GM19351 (cell line): ENCODE data around the gene ZNF280D.
"Not testable (repeated sequence)": the region's sequence is repeated elsewhere in the genome, so short reads cannot be mapped to it uniquely, and the experiment has no call there.

Experiments used
- ATAC-seq: cut with Tn5 transposase; IDR thresholded peaks from one replicate; pipeline ENCODE4 v1.9.1; 2021; ENCODE audit warnings: mild to moderate bottlenecking, moderate library complexity; ENCODE audit not compliant: unreplicated experiment

The ZNF280D gene

GRCh38 chr15:56733136-56734012 lies at the start of gene ZNF280D:
Gene ZNF280D, minus strand, starts transcription at chr15:56733509. Its CDS starts 26,400 bp downstream, at chr15:56707109.
- ATAC-seq = peak; percentile 78

GRCh38 chr15:56782306-56782705 lies 49.0 kb upstream of the ZNF280D start:
- ATAC-seq = no peak

GRCh38 chr15:56781666-56782065 lies 48.4 kb upstream of the ZNF280D start:
- ATAC-seq = no peak

- not testable (repeated sequence) for ATAC-seq
Observed at GRCh38 chr15:56780102-56780725, 46.9 kb upstream of the ZNF280D start.

- ATAC-seq = not testable (repeated sequence)
Observed at GRCh38 chr15:56779449-56779848, 46.1 kb upstream of the ZNF280D start.

GRCh38 chr15:56778761-56779160 lies 45.5 kb upstream of the ZNF280D start:
- no peak for ATAC-seq

- no peak for ATAC-seq
Observed at GRCh38 chr15:56776839-56777238, 43.5 kb upstream of the ZNF280D start.

- no peak for ATAC-seq
Observed at GRCh38 chr15:56775641-56776040, 42.3 kb upstream of the ZNF280D start.

- no peak for ATAC-seq
Observed at GRCh38 chr15:56774356-56774755, 41.0 kb upstream of the ZNF280D start.

GRCh38 chr15:56772868-56773639 lies 39.7 kb upstream of the ZNF280D start:
- ATAC-seq = no peak

GRCh38 chr15:56770173-56770572 lies 36.9 kb upstream of the ZNF280D start:
- ATAC-seq = no peak

GRCh38 chr15:56767315-56767714 lies 34.0 kb upstream of the ZNF280D start:
- ATAC-seq = no peak

- ATAC-seq = no peak
Observed at GRCh38 chr15:56765251-56765650, 31.9 kb upstream of the ZNF280D start.

- no peak for ATAC-seq
Observed at GRCh38 chr15:56763141-56763895, 30.0 kb upstream of the ZNF280D start.

- no peak for ATAC-seq
Observed at GRCh38 chr15:56760186-56760585, 26.9 kb upstream of the ZNF280D start.

- no peak for ATAC-seq
Observed at GRCh38 chr15:56759450-56759845, 26.1 kb upstream of the ZNF280D start.

- ATAC-seq = no peak
Observed at GRCh38 chr15:56758770-56759449, 25.6 kb upstream of the ZNF280D start.

GRCh38 chr15:56757875-56758274 lies 24.6 kb upstream of the ZNF280D start:
- no peak for ATAC-seq

- no peak for ATAC-seq
Observed at GRCh38 chr15:56754772-56755370, 21.6 kb upstream of the ZNF280D start.

GRCh38 chr15:56752986-56753385 lies 19.7 kb upstream of the ZNF280D start:
- ATAC-seq = no peak
